Motor neuron (in vitro differentiated cells): ENCODE measurements around the gene IL4I1. TPM values are rescaled to one million over a fixed set of nuclear protein-coding genes. Genes with fewer than 3 reads are reported as not detected.

Experiments
- ATAC-seq, 8 experiments: fragments of 200-7000 bp; cut with Tn5 transposase; replicated peaks in 6 of 8; 2 replicates each; pipeline ENCODE4 v1.8.0; 2021; ENCODE audit warnings: mild to moderate bottlenecking in 8 of 8, moderate library complexity in 8 of 8
- H3K27ac ChIP-seq, 2 donors: fragments of 250-450 bp; sonication (Bioruptor Pico); 2 replicates each; pipeline ENCODE4 v1.9.0; 2021; ENCODE audit warnings: antibody characterized with exemption in 2 of 2, mild to moderate bottlenecking in 2 of 2, moderate library complexity in 1 of 2
- H3K4me1 ChIP-seq, 2 donors: fragments of 250-450 bp; sonication (Bioruptor Pico); replicated peaks in 1 of 2; 2 replicates each; pipeline ENCODE4 v1.6.1; 2021; ENCODE audit warnings: antibody characterized with exemption in 2 of 2, mild to moderate bottlenecking in 2 of 2, moderate library complexity in 1 of 2
- H3K4me3 ChIP-seq, 5 donors: fragments of 250-450 bp; sonication (Bioruptor Pico); 2 replicates each; pipeline ENCODE4 v1.9.0; 2021; ENCODE audit warnings: antibody characterized with exemption in 5 of 5, mild to moderate bottlenecking in 5 of 5, moderate library complexity in 4 of 5
- WGBS, 10 experiments: fragments of 450-650 bp; shearing (Covaris generic); methylation state at CpG; one replicate each; pipeline ENCODE4 v1.0.0; 2022; 5-methylcytosine and 5-hydroxymethylcytosine counted together
- in situ Hi-C, 9 experiments: fragments of 400-800 bp; cut with MboI; loops; one replicate each; pipeline ENCODE4 v1.15.0; 2021; ENCODE audit warnings: low sequenced_read_pairs in 9 of 9, low pct_unique_long_range_greater_than_20kb in 2 of 9; ENCODE audit not compliant: unreplicated experiment in 9 of 9
- total RNA-seq, 8 experiments: library from RNA; unstranded; fragments of 300-600 nt; gene quantifications; 2 replicates each; pipeline versions ENCODE4 v1.2.3 to v1.2.4, GENCODE V29; 2022

IL4I1 gene
- total RNA-seq, 8 experiments from 2014 or later = 0.21 to 0.99 (median 0.35) TPM

GRCh38 chr19:49854378-49855263 lies 42.1 kb downstream of the IL4I1 start:
- peaks cover 16 to 20% of the 10 kb centered on the region in 2 donors for H3K4me1 ChIP-seq
- ATAC-seq = no peak
- 80 to 90% methylated on average over 1 to 4 of the region's 39 CpGs; no CpG with 5 or more reads in 8 of the 10 experiments for WGBS, 10 experiments
- in situ Hi-C loops = no loop called here
- no peak overlapping the region for H3K27ac ChIP-seq
- H3K4me3 ChIP-seq = no peak overlapping the region

GRCh38 chr19:49853852-49854377 lies 42.8 kb downstream of the IL4I1 start:
- in situ Hi-C loops = no loop called here
- Histone ChIP-seq H3K27ac (no peak overlapping the region), H3K4me1 (peaks cover 16 to 20% of the 10 kb centered on the region in 2 donors), H3K4me3 (no peak overlapping the region)
- ATAC-seq = no peak
- WGBS, 10 experiments = 71 to 100% (median 90%) methylated on average over 2 to 4 of the region's 10 CpGs; no CpG with 5 or more reads in 5 of the 10 experiments

GRCh38 chr19:49852631-49853126 lies 44.0 kb downstream of the IL4I1 start:
- no peak for ATAC-seq
- H3K27ac ChIP-seq = no peak overlapping the region
- WGBS, 10 experiments = 40 to 100% (median 71%) methylated on average over 1 to 12 of the region's 14 CpGs; no CpG with 5 or more reads in 2 of the 10 experiments
- in situ Hi-C loops = no loop called here
- peak overlapping the region; percentile 87 to 99 (median 96) for H3K4me3 ChIP-seq
- H3K4me1 ChIP-seq = peaks cover 16 to 20% of the 10 kb centered on the region in 2 donors

- peak; percentile 3 to 43 (median 16) for ATAC-seq
- Histone ChIP-seq H3K27ac (peak overlapping the region; percentile 97 to 99), H3K4me3 (peak overlapping the region; percentile 87 to 99 (median 96)), H3K4me1 (peaks cover 16 to 20% of the 10 kb centered on the region in 2 donors)
- WGBS, 10 experiments = 0 to 18% (median 2%) methylated on average over 3 to 29 of the region's 78 CpGs; no CpG with 5 or more reads in 5 of the 10 experiments
- in situ Hi-C loops = no loop called here
These were observed 45.0 kb downstream of the IL4I1 start for GRCh38 chr19:49851456-49852259.

- H3K27ac ChIP-seq = peak within 1 kb of the TSS; percentile 97 to 99
- peak within 1 kb of the TSS; percentile 87 to 99 (median 96) for H3K4me3 ChIP-seq
- ATAC-seq = peak; percentile 84 to 88 (median 86)
- in situ Hi-C loops = no loop called here
- peaks cover 16 to 20% of the 10 kb centered on the region in 2 donors for H3K4me1 ChIP-seq
- 0 to 2% (median 0%) methylated on average over 1 to 25 of the region's 98 CpGs; no CpG with 5 or more reads in 6 of the 10 experiments for WGBS, 10 experiments
These were observed 46.0 kb downstream of the IL4I1 start, which contains the start of gene PTOV1 for GRCh38 chr19:49850487-49851342. TSS of gene PTOV1 (plus strand) at chr19:49851159.

- 38 to 100% (median 62%) methylated on average over 1 to 11 of the region's 12 CpGs; no CpG with 5 or more reads in 3 of the 10 experiments for WGBS, 10 experiments
- H3K4me3 ChIP-seq = peak overlapping the region; percentile 87 to 99 (median 96)
- H3K4me1 ChIP-seq = peaks cover 16 to 20% of the 10 kb centered on the region in 2 donors
- no peak for ATAC-seq
- in situ Hi-C loops = no loop called here
- peak overlapping the region; percentile 14 to 99 for H3K27ac ChIP-seq
These were observed 46.5 kb downstream of the IL4I1 start for GRCh38 chr19:49850221-49850486.

- H3K4me3 ChIP-seq = peak overlapping the region in 4 of 5 donors; percentile 87 to 99 (median 96)
- peaks cover 16 to 20% of the 10 kb centered on the region in 2 donors for H3K4me1 ChIP-seq
- ATAC-seq = no peak
- H3K27ac ChIP-seq = peak overlapping the region; percentile 14 to 99
- in situ Hi-C loops = no loop called here
- WGBS, 10 experiments = 0 to 91% (median 75%) methylated on average over 1 to 11 of the region's 15 CpGs
These were observed 47.1 kb downstream of the IL4I1 start for GRCh38 chr19:49849433-49850220.

- in situ Hi-C loops = no loop called here
- H3K27ac ChIP-seq = no peak overlapping the region
- ATAC-seq = no peak
- peaks cover 16 to 20% of the 10 kb centered on the region in 2 donors for H3K4me1 ChIP-seq
- no peak overlapping the region for H3K4me3 ChIP-seq
- WGBS, 10 experiments = 84 to 100% (median 96%) methylated on average over 1 to 3 of the region's 3 CpGs; no CpG with 5 or more reads in 2 of the 10 experiments
These were observed 47.7 kb downstream of the IL4I1 start for GRCh38 chr19:49848938-49849337.

GRCh38 chr19:49847731-49848696 lies 48.7 kb downstream of the IL4I1 start:
- H3K4me1 ChIP-seq = peaks cover 8 to 14% of the 10 kb centered on the region in 2 donors
- WGBS, 10 experiments = 73 to 100% (median 88%) methylated on average over 1 to 8 of the region's 10 CpGs; no CpG with 5 or more reads in 1 of the 10 experiments
- in situ Hi-C loops = no loop called here
- no peak overlapping the region for H3K4me3 ChIP-seq
- no peak for ATAC-seq
- no peak overlapping the region for H3K27ac ChIP-seq

GRCh38 chr19:49846408-49846807 lies 50.3 kb downstream of the IL4I1 start:
- 50 to 80% (median 67%) methylated on average over 1 to 4 of the region's 5 CpGs; no CpG with 5 or more reads in 2 of the 10 experiments for WGBS, 10 experiments
- in situ Hi-C loops = no loop called here

More at GRCh38 chr19:49846408-49846807, 50.3 kb downstream of the IL4I1 start:
- ATAC-seq = no peak
- Histone ChIP-seq H3K27ac (no peak overlapping the region), H3K4me3 (no peak overlapping the region), H3K4me1 (peaks cover 0 to 5% of the 10 kb centered on the region in 2 donors)
